H9 (cell line): ENCODE results near the gene CCZ1. TPM values are rescaled to one million over a fixed set of nuclear protein-coding genes. Genes with fewer than 3 reads are reported as not detected.
"Not testable (repeated sequence)": the region's sequence is repeated elsewhere in the genome, so short reads cannot be mapped to it uniquely, and the experiment has no call there.

ENCODE experiments used
- DNase-seq: peaks from one replicate; pipeline ENCODE4 v3.0.0-alpha.2; 2017
- H2AFZ ChIP-seq: one replicate; pipeline ENCODE4 v1.6.1; 2013; ENCODE audit warnings: mild to moderate bottlenecking, low read length, control low read depth, moderate library complexity
- H2AK5ac ChIP-seq: 2 replicates; pipeline ENCODE4 v1.6.1; 2013; ENCODE audit warnings: low read length, control low read depth, mixed read lengths; ENCODE audit not compliant: insufficient read length
- H2BK120ac ChIP-seq: one replicate; pipeline ENCODE4 v1.6.1; 2013; ENCODE audit warnings: low read depth, mild to moderate bottlenecking, low read length, control low read depth, inconsistent platforms; ENCODE audit not compliant: poor library complexity, severe bottlenecking
- H2BK12ac ChIP-seq: 2 replicates; pipeline ENCODE4 v1.6.1; 2013; ENCODE audit warnings: low read length, control low read depth, mixed read lengths, low read depth; ENCODE audit not compliant: insufficient read length
- H2BK15ac ChIP-seq: 2 replicates; pipeline ENCODE4 v1.6.1; 2013; ENCODE audit warnings: low read depth, low read length, control low read depth
- H2BK20ac ChIP-seq: one replicate; pipeline ENCODE4 v1.6.1; 2013; ENCODE audit warnings: low read depth, mild to moderate bottlenecking, low read length, control low read depth, inconsistent platforms; ENCODE audit not compliant: poor library complexity, severe bottlenecking
- H2BK5ac ChIP-seq: 2 replicates; pipeline ENCODE4 v1.6.1; 2013; ENCODE audit warnings: low read length, control low read depth, mixed read lengths; ENCODE audit not compliant: insufficient read length
- H3K14ac ChIP-seq: 2 replicates; pipeline ENCODE4 v1.6.1; 2013; ENCODE audit warnings: low read length, control low read depth; ENCODE audit not compliant: insufficient read depth
- H3K18ac ChIP-seq: 2 replicates; pipeline ENCODE4 v1.6.1; 2013; ENCODE audit warnings: low read depth, mild to moderate bottlenecking, mixed read lengths, low read length, control low read depth; ENCODE audit not compliant: insufficient read length
- H3K23ac ChIP-seq: 2 replicates; pipeline ENCODE4 v1.6.1; 2013; ENCODE audit warnings: low read length, control low read depth, mixed read lengths, low read depth; ENCODE audit not compliant: insufficient read length
- H3K23me2 ChIP-seq: 2 replicates; pipeline ENCODE4 v1.6.1; 2013; ENCODE audit warnings: low read depth, mild to moderate bottlenecking, mixed read lengths, low read length, control low read depth; ENCODE audit not compliant: insufficient read length, poor library complexity, severe bottlenecking
- H3K27ac ChIP-seq: 2 replicates; pipeline ENCODE4 v1.5.1; 2013; ENCODE audit warnings: low read length, control low read depth, mixed read lengths, low read depth; ENCODE audit not compliant: insufficient read length
- H3K27me3 ChIP-seq: 2 replicates; pipeline ENCODE4 v1.6.1; 2013; ENCODE audit warnings: low read length, control low read depth, inconsistent platforms; ENCODE audit not compliant: insufficient read depth
- H3K4ac ChIP-seq: 2 replicates; pipeline ENCODE4 v1.6.1; 2013; ENCODE audit warnings: low read depth, mild to moderate bottlenecking, control low read depth, inconsistent platforms, low read length, moderate library complexity
- H3K4me1 ChIP-seq: 2 replicates; pipeline ENCODE4 v1.6.1; 2013; ENCODE audit warnings: low read length, control low read depth, inconsistent platforms; ENCODE audit not compliant: insufficient read depth
- H3K4me2 ChIP-seq: 2 replicates; pipeline ENCODE4 v1.6.1; 2013; ENCODE audit warnings: low read length, control low read depth, mixed read lengths; ENCODE audit not compliant: insufficient read length, insufficient read depth
- H3K56ac ChIP-seq: 2 replicates; pipeline ENCODE4 v1.6.1; 2013; ENCODE audit warnings: low read depth, mild to moderate bottlenecking, mixed read lengths, low read length, control low read depth; ENCODE audit not compliant: insufficient read length
- H3K79me1 ChIP-seq: 2 replicates; pipeline ENCODE4 v1.6.1; 2013; ENCODE audit warnings: low read depth, mild to moderate bottlenecking, moderate library complexity, low read length, control low read depth, inconsistent platforms; ENCODE audit not compliant: insufficient read depth, poor library complexity, severe bottlenecking
- H3K79me2 ChIP-seq: 2 replicates; pipeline ENCODE4 v1.6.1; 2013; ENCODE audit warnings: low read length, control low read depth, inconsistent platforms; ENCODE audit not compliant: insufficient read depth
- H3K9ac ChIP-seq: 2 replicates; pipeline ENCODE4 v1.6.1; 2013; ENCODE audit warnings: low read length, control low read depth, mixed read lengths; ENCODE audit not compliant: insufficient read length; ENCODE audit errors: extremely low read depth
- H3K9me3 ChIP-seq: one replicate; pipeline ENCODE4 v1.6.1; 2013; ENCODE audit warnings: low read depth, low read length, inconsistent platforms; ENCODE audit not compliant: control insufficient read depth
- H3T11ph ChIP-seq: one replicate; pipeline ENCODE4 v1.6.1; 2013; ENCODE audit warnings: mild to moderate bottlenecking, low read length, control low read depth, inconsistent platforms
- H4K20me1 ChIP-seq: one replicate; pipeline ENCODE4 v1.6.1; 2013; ENCODE audit not compliant: control insufficient read depth, insufficient read length, insufficient read depth
- H4K5ac ChIP-seq: 2 replicates; pipeline ENCODE4 v1.6.1; 2013; ENCODE audit warnings: low read depth, mild to moderate bottlenecking, mixed read lengths, low read length, control low read depth; ENCODE audit not compliant: insufficient read length
- H4K8ac ChIP-seq: replicated peaks from 2 replicates; pipeline ENCODE4 v1.6.1; 2013; ENCODE audit warnings: low read length, control low read depth, mixed read lengths, low read depth; ENCODE audit not compliant: insufficient read length
- H4K91ac ChIP-seq: 2 replicates; pipeline ENCODE4 v1.6.1; 2013; ENCODE audit warnings: low read depth, mild to moderate bottlenecking, moderate library complexity, mixed read lengths, low read length, control low read depth; ENCODE audit not compliant: insufficient read length
- H3K27ac Mint-ChIP-seq, 3 experiments: 2 replicates in 2 of 3; 3 replicates in 1 of 3; pipeline ENCODE4 v1.8.0; 2020 to 2021; ENCODE audit warnings: mixed read lengths in 3 of 3, mild to moderate bottlenecking in 1 of 3, moderate library complexity in 1 of 3
- H3K27me3 Mint-ChIP-seq: 2 replicates; pipeline ENCODE4 v1.8.0; 2021; ENCODE audit warnings: low read depth, mild to moderate bottlenecking, moderate library complexity, mixed read lengths
- H3K36me3 Mint-ChIP-seq, 3 experiments: 2 replicates in 2 of 3; 3 replicates in 1 of 3; pipeline ENCODE4 v1.8.0; 2020 to 2021; ENCODE audit warnings: low read depth in 3 of 3, mixed read lengths in 3 of 3; ENCODE audit not compliant: insufficient read depth in 1 of 3
- H3K4me1 Mint-ChIP-seq, 2 experiments: 2 replicates each; pipeline ENCODE4 v1.8.0; 2020; ENCODE audit warnings: mixed read lengths in 2 of 2
- H3K4me3 Mint-ChIP-seq, 2 experiments: 2 replicates in 1 of 2; 3 replicates in 1 of 2; pipeline ENCODE4 v1.8.0; 2020 to 2021; ENCODE audit warnings: mild to moderate bottlenecking in 2 of 2, mixed read lengths in 2 of 2, moderate library complexity in 1 of 2
- H3K9me3 Mint-ChIP-seq, 2 experiments: 2 replicates in 1 of 2; 3 replicates in 1 of 2; pipeline ENCODE4 v1.8.0; 2020; ENCODE audit warnings: mild to moderate bottlenecking in 2 of 2, mixed read lengths in 2 of 2, moderate library complexity in 1 of 2
- CTCF ChIP-seq: fragments of 200-600 bp; sonication (generic); conservative IDR thresholded peaks from 3 replicates; pipeline ENCODE4 v1.8.0; 2021; ENCODE audit warnings: antibody characterized with exemption, mild to moderate bottlenecking
- WGBS: extraction: QIAGEN DNeasy Blood & Tissue Kit; methylation state at CpG from one replicate; pipeline ENCODE4 v1.1.7; 2013; ENCODE audit warnings: missing lambda C conversion rate, low lambda C conversion rate, mixed read lengths; ENCODE audit not compliant: insufficient read length; ENCODE audit errors: extremely low coverage; 5-methylcytosine and 5-hydroxymethylcytosine counted together
- total RNA-seq: library from RNA; stranded (reverse); gene quantifications from 2 replicates; pipeline ENCODE4 v1.2.1, GENCODE V29; 2021

The CCZ1 gene
- total RNA-seq, 1 experiment from 2014 or later, result 139 TPM

GRCh38 chr7:5872326-5872725 lies 26.2 kb upstream of the CCZ1 start:
- Mint-ChIP-seq H3K4me3 (no peak overlapping the region), H3K27me3 (no peaks in the 10 kb centered on the region), H3K9me3 (peaks cover 0 to 3% of the 10 kb centered on the region in 2 experiments; a peak in 3 of 5 replicates), H3K4me1 (peaks cover 5 to 7% of the 10 kb centered on the region in 2 experiments), H3K36me3 (peaks cover 0 to 3% (median 0%) of the 10 kb centered on the region in 3 experiments; a peak in 1 of 7 replicates), H3K27ac (peak overlapping the region in 1 of 3 experiments; percentile 70; a peak in 1 of 7 replicates)
- H3T11ph ChIP-seq, result no peak overlapping the region
- no peak overlapping the region for H2BK12ac ChIP-seq
- no peaks in the 10 kb centered on the region for H3K9me3 ChIP-seq
- no peak overlapping the region for H2BK15ac ChIP-seq
- H2BK120ac ChIP-seq, result no peak overlapping the region
- no peak overlapping the region for H3K23ac ChIP-seq
- H4K5ac ChIP-seq, result no peak overlapping the region
- H3K14ac ChIP-seq, result no peak overlapping the region
- H3K79me2 ChIP-seq, result no peaks in the 10 kb centered on the region
- H2BK20ac ChIP-seq, result no peak overlapping the region
- H3K4me1 ChIP-seq, result no peaks in the 10 kb centered on the region
- H4K20me1 ChIP-seq, result no peaks in the 10 kb centered on the region
- H3K23me2 ChIP-seq, result no peaks in the 10 kb centered on the region
- TF ChIP-seq CTCF, result no peak
- no peak overlapping the region for H3K27ac ChIP-seq
- H2AFZ ChIP-seq, result no peak overlapping the region
- H3K4ac ChIP-seq, result no peak overlapping the region
- H3K4me2 ChIP-seq, result no peak overlapping the region
- no peak for DNase-seq
- no peak overlapping the region for H3K18ac ChIP-seq
- no peak overlapping the region for H2BK5ac ChIP-seq
- H4K8ac ChIP-seq, result no peak overlapping the region
- no peak overlapping the region for H3K56ac ChIP-seq
- H4K91ac ChIP-seq, result no peak overlapping the region
- H3K9ac ChIP-seq, result no peak overlapping the region
- no peaks in the 10 kb centered on the region for H3K27me3 ChIP-seq
- no peaks in the 10 kb centered on the region for H3K79me1 ChIP-seq
- no peak overlapping the region for H2AK5ac ChIP-seq
- no CpG with 5 or more reads among the region's 7 CpGs for WGBS

- not testable (repeated sequence) for H3K4me2 ChIP-seq, H3K9me3 Mint-ChIP-seq, H3K9ac ChIP-seq, H3K4me1 ChIP-seq, H3K4me1 Mint-ChIP-seq, H3K27me3 Mint-ChIP-seq, H2BK120ac ChIP-seq, H3K14ac ChIP-seq, H3K79me1 ChIP-seq, DNase-seq, H4K91ac ChIP-seq, H3K27me3 ChIP-seq, H3K27ac Mint-ChIP-seq, H3K9me3 ChIP-seq, H2BK5ac ChIP-seq, H3K18ac ChIP-seq, H4K8ac ChIP-seq, H2AK5ac ChIP-seq, H3K79me2 ChIP-seq, H3K23ac ChIP-seq, H3T11ph ChIP-seq, H2BK20ac ChIP-seq, H3K27ac ChIP-seq, H4K20me1 ChIP-seq, H3K4ac ChIP-seq, H3K56ac ChIP-seq, H2BK15ac ChIP-seq, H3K36me3 Mint-ChIP-seq, H3K4me3 Mint-ChIP-seq, H2AFZ ChIP-seq, H2BK12ac ChIP-seq, H4K5ac ChIP-seq, H3K23me2 ChIP-seq
- WGBS, result no CpG with 5 or more reads among the region's 3 CpGs
Measured at GRCh38 chr7:5879591-5879990, 18.9 kb upstream of the CCZ1 start.
